Measurements from ENCODE around the gene DLX4. TPM values are rescaled to one million over a fixed set of nuclear protein-coding genes. Genes with fewer than 3 reads are reported as not detected.

Gene DLX4
- polyA plus RNA-seq, 1 donor from 2014 or later = not detected

DNA sequence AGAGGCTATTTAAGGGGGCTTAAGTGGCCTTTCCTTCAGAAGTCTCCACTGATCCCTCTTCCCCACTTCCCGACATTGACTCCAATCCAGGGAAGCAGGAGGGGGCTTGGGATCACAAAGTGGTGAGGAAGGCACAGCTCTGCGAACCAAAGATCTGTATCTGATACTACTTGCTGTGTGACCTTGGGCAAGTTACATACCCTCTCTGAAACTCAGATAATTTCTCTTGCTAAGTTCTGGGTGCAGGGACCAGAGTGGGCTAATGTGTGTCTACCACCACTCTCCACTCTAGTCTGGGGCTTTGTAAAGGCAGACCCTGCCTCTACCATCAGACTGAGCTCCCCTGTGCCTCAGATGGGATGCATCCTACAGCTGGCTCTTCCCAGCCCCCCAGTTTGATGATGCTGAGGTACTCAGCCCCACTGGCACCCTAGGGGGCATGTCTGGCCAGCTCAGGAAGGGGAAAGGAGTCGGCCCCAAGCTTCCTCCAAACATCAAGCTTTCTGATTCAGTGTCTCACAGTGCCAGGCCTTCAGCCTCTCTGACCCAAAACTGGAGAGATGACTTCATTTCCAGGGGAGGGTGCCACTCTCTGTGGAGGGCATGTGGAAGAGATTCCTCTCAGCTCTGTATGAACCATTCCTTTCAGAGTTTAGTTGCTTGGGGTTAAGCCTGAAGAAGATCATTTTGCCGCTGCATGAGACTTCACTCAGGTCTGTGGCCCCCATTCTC, 10.9 kb downstream of the DLX4 start:
- Histone ChIP-seq H4K20me1 (ENCODE audit: insufficient read depth) (no peaks in the 10 kb centered on the region), H3K4me3 (ENCODE audit: low read length) (no peak overlapping the region), H3K9ac (ENCODE audit: low read length) (no peak overlapping the region), H3K79me2 (replicated peaks; ENCODE audit: insufficient read depth, low read length) (no peaks in the 10 kb centered on the region), H3K9me2 (ENCODE audit: insufficient read depth, low read length) (no peaks in the 10 kb centered on the region), H3F3A (ENCODE audit: insufficient read depth, low read length, poor library complexity, severe bottlenecking) (no peaks in the 10 kb centered on the region), H2AFZ (ENCODE audit: low read depth, low read length) (no peak overlapping the region), H3K4me2 (ENCODE audit: low read length) (no peak overlapping the region), H3K27ac (ENCODE audit: low read length) (no peak overlapping the region), H3K27me3 (ENCODE audit: insufficient read depth, low read depth, low read length) (peaks cover 12% of the 10 kb centered on the region), H3K9me3 (ENCODE audit: low read length) (no peaks in the 10 kb centered on the region), H3K36me3 (ENCODE audit: insufficient read depth, low read length) (no peaks in the 10 kb centered on the region)
- TF ChIP-seq SMC3 (conservative IDR thresholded peaks at IDR 0.05; ENCODE audit: poor library complexity) (no peak), MXI1 (conservative IDR thresholded peaks at IDR 0.05; ENCODE audit: poor library complexity, severe bottlenecking) (no peak), EZH2 (IDR thresholded peaks at IDR 0.05; ENCODE audit: borderline replicate concordance, insufficient read depth, low read length, poor library complexity, severe bottlenecking) (no peak), REST (IDR thresholded peaks at IDR 0.05; ENCODE audit: borderline replicate concordance) (no peak), POLR2AphosphoS5 (IDR thresholded peaks at IDR 0.05) (no peak), EP300 (conservative IDR thresholded peaks at IDR 0.05; ENCODE audit: poor library complexity, severe bottlenecking) (no peak)
- TF ChIP-seq, protein P1, sequence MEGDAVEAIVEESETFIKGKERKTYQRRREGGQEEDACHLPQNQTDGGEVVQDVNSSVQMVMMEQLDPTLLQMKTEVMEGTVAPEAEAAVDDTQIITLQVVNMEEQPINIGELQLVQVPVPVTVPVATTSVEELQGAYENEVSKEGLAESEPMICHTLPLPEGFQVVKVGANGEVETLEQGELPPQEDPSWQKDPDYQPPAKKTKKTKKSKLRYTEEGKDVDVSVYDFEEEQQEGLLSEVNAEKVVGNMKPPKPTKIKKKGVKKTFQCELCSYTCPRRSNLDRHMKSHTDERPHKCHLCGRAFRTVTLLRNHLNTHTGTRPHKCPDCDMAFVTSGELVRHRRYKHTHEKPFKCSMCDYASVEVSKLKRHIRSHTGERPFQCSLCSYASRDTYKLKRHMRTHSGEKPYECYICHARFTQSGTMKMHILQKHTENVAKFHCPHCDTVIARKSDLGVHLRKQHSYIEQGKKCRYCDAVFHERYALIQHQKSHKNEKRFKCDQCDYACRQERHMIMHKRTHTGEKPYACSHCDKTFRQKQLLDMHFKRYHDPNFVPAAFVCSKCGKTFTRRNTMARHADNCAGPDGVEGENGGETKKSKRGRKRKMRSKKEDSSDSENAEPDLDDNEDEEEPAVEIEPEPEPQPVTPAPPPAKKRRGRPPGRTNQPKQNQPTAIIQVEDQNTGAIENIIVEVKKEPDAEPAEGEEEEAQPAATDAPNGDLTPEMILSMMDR (IDR thresholded peaks at IDR 0.05; ENCODE audit: poor library complexity, severe bottlenecking) = no peak

DNA sequence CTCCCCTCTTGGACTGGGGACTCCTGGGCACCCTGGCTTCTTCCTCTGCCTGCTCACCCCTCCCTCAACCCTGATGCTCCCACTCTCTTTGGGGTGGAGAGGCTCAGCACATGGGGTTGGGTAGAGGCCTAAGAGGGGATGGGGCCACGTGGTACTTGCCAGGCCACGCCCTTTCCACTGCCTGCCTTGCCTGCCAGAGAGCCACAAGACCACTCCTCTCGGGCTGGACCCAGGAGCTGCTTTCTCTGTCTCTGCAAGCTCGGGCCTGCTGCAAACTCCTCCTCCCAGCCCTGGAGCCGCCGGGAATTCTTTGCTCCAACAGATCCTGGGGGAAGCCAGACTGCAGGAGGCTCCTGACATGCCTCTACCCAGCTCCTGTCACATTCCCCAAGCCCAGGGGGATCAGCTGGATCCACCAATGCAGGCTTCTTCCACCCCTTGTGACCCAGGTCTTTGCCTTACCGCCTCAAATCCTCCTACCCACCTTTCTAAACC, 11.8 kb downstream of the DLX4 start:
- H3K4me3 ChIP-seq (ENCODE audit: low read length) = no peak overlapping the region
- no peak for TF ChIP-seq EZH2 (IDR thresholded peaks at IDR 0.05; ENCODE audit: borderline replicate concordance, insufficient read depth, low read length, poor library complexity, severe bottlenecking)
- TF ChIP-seq SMC3 (conservative IDR thresholded peaks at IDR 0.05; ENCODE audit: poor library complexity) = no peak
- TF ChIP-seq TAF1 (IDR thresholded peaks at IDR 0.05; ENCODE audit: low read depth) = no peak
- H3K27ac ChIP-seq (ENCODE audit: low read length) = no peak overlapping the region
- no peak overlapping the region for H3K9ac ChIP-seq (ENCODE audit: low read length)
- no peaks in the 10 kb centered on the region for H3K9me3 ChIP-seq (ENCODE audit: low read length)
- H3K79me2 ChIP-seq (replicated peaks; ENCODE audit: insufficient read depth, low read length) = no peaks in the 10 kb centered on the region
- H3K4me2 ChIP-seq (ENCODE audit: low read length) = no peak overlapping the region
- no peaks in the 10 kb centered on the region for H3F3A ChIP-seq (ENCODE audit: insufficient read depth, low read length, poor library complexity, severe bottlenecking)
- no peaks in the 10 kb centered on the region for H4K20me1 ChIP-seq (ENCODE audit: insufficient read depth)
- no peaks in the 10 kb centered on the region for H3K36me3 ChIP-seq (ENCODE audit: insufficient read depth, low read length)
- peaks cover 8% of the 10 kb centered on the region for H3K27me3 ChIP-seq (ENCODE audit: insufficient read depth, low read depth, low read length)
- no peaks in the 10 kb centered on the region for H3K9me2 ChIP-seq (ENCODE audit: insufficient read depth, low read length)
- no peak overlapping the region for H2AFZ ChIP-seq (ENCODE audit: low read depth, low read length)
